ENCODE measurements around the gene PID1.

GRCh38 chr2:229269146-229269545 lies 1.9 kb downstream of the PID1 start:
- TF ChIP-seq CTCF (IDR thresholded peaks at IDR 0.05 in 8 of 11, conservative IDR thresholded peaks at IDR 0.05 in 3 of 11) (no peak), POLR2A (IDR thresholded peaks at IDR 0.05) (no peak), POLR2AphosphoS5 (IDR thresholded peaks at IDR 0.05) (no peak)
